OCI-M1 (cell line): Measurements from ENCODE around the gene SLC2A13.
"Not testable (repeated sequence)": the region's sequence is repeated elsewhere in the genome, so short reads cannot be mapped to it uniquely, and the experiment has no call there.

Experiments used
- DNase-seq: peaks from one replicate; lab custom pipeline; 2025; lab: John Stamatoyannopoulos, UW

Gene SLC2A13

DNA sequence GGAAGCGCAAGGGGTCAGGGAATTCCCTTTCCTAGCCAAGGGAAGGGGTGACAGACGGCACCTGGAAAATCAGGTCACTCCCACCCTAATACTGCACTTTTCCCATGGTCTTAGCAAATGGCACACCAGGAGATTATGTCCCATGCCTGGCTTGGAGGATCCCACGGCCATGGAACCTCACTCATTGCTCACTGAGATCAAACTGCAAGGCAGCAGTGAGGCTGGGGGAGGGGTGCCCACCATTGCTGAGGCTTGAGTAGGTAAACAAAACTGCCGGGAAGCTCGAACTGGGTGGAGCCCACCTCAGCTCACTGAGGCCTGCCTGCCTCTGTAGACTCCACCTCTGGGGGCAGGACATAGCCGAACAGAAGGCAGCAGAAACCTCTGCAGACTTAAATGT is 359.7 kb downstream of the SLC2A13 start:
- not testable (repeated sequence) for DNase-seq

DNA sequence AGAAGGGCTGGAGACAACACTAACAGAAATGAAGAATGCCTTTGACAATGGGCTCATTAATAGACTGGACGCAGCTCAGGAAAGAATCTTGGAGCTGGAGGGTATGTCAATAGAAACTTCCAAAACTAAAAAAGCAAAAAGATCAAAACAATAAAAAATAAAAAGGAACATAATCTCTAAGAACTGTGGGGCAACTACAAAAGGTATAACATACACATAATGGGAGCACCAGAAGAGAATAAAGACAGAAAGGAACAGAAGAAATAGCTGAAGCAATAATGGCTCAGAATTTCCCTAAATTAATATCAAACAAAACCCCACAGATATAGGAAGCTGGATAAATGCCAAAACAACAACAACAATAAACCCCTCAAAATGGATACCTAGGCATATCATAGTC is 362.2 kb downstream of the SLC2A13 start:
- DNase-seq, result no peak

DNA sequence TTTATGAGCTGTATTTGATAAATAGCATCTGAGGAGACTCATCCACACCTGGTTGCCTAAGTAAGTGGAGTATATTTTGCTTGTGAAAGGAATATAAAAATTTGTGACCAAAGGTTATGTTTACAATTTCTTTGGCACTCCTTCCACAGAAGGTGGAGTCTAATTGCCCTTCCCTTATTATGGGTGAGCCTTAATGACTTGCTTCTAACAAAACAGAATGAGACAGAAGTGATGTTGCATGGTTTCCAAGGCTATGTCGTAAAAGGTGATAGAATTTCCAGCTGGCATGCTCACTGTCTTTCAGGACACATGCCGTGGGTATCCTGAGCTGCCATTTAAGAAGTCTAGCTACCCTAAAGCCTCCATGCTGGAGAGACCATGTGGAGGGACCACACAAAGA is 369.5 kb downstream of the SLC2A13 start:
- DNase-seq, result no peak

DNA sequence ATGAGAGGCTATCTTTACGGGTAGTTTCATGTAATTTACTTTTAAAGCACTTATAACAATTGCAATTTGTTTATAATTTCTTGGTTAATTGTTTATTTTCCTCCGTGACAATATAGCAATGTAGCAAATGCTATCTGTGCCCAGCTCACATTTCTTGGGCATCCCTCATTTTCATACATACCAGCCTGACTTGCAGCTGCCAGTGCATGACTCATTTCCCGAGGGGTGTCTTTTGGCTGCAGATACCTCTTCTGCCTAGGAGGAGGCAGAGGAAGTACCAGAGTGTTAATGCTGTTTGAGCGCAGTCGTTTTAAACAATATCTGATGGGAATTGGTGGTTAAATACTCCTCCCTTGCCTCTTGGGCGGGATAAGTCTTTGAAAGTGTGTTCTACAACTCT is 382.1 kb downstream of the SLC2A13 start:
- no peak for DNase-seq

DNA sequence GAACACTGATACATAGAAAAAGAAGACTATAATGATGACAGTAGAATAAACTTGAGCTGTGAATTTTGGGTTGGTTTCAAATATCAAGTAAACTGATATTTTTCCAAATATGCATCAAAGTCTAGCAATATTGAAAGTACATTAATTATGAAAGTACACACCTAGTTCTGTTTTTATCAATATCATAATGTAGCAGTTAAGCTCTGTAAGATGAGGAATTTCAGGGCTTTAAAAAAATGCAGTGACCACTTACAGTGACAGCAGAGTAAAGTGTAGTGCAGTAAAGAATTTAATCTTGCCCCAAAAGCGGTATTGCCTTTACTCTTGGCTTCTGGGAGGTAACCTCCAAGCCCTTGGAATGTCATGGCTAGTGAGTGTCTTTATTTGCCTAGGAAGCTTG is 383.4 kb downstream of the SLC2A13 start:
- no peak for DNase-seq

DNA sequence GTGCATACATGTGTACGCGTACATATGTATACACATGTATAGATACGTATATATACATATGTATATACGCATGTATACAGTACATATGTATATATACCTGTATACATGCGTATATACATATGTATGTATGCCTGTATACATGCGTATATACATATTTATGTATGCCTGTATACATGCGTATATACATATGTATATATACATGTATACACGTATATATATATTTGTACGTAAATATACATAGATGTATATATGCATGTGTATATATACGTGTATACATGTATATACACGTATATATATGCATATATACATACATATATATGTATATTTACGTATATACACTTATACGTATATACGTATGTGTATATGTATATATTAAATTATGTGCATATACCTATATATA is 392.3 kb downstream of the SLC2A13 start:
- DNase-seq, result no peak

DNA sequence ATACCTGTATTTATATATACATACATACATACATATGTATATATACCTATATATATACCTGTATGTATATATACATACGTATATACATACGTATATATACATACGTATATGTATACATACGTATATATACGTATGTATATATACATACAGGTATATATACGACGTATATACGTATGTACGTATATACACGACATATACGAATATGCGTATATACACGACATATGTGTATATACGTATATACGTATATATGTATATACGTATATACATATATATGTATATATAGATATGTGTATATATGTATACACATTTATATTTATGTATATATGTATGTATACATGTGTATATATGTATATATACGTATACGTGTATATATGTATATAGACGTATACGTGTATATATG is 393.5 kb downstream of the SLC2A13 start:
- DNase-seq, result no peak
